Measurements from ENCODE around the gene APOBEC3B. TPM values are rescaled to one million over a fixed set of nuclear protein-coding genes. Genes with fewer than 3 reads are reported as not detected.

APOBEC3B gene
- polyA plus RNA-seq, 1 of the 3 experiments (the other 2 are of a cell fraction) = not detected

DNA sequence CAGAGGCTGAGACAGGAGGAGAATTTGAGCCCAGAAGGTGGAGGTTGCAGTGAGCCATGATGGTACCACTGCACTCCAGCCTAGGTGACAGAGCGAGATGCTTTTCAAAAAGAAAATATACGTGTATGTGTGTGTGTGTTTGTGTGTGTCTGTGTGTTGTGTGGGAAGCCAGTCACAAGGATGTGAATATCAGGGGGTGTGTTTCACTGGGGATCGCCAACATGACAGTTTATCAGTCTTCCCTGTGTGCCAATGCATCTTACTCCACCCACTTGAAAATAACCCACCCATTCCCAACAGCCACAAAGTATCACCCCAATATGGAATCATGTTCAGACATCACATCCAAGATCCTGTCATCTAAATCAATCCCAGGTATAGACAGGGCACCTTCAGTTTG is 10.4 kb upstream of the APOBEC3B start:
- Histone ChIP-seq H3K27me3 (ENCODE audit: insufficient read depth) (no peaks in the 10 kb centered on the region), H3K79me2 (ENCODE audit: insufficient read depth) (no peaks in the 10 kb centered on the region), H4K20me1 (ENCODE audit: insufficient read depth) (no peaks in the 10 kb centered on the region), H3K9ac (no peak overlapping the region), H3K27ac (ENCODE audit: low read depth in 2 of 2, low read length in 1 of 2) (no peak overlapping the region), H3K4me2 (no peak overlapping the region), H2AFZ (ENCODE audit: low read depth) (no peak overlapping the region), H3K36me3 (replicated peaks in 1 of 2; ENCODE audit: control insufficient read depth in 1 of 2, insufficient read depth in 2 of 2, low read length in 1 of 2) (no peaks in the 10 kb centered on the region), H3K9me2 (no peaks in the 10 kb centered on the region), H3K9me3 (no peaks in the 10 kb centered on the region), H3F3A (replicated peaks; ENCODE audit: insufficient read depth) (no peaks in the 10 kb centered on the region), H3K4me1 (ENCODE audit: control insufficient read depth in 1 of 2, insufficient read depth in 2 of 2, low read depth in 1 of 2, low read length in 1 of 2) (no peaks in the 10 kb centered on the region), H3K4me3 (ENCODE audit: low read depth in 2 of 2, low read length in 1 of 2) (no peak overlapping the region)
- WGBS (ENCODE audit: low lambda C conversion rate) = no CpG with 5 or more reads among the region's 3 CpGs
- CTCF ChIA-PET = no interaction called here
- POLR2A ChIA-PET = no interaction called here
- DNase-seq = no peak
- TF ChIP-seq RXRA (IDR thresholded peaks at IDR 0.05; ENCODE audit: borderline replicate concordance, low read depth) (no peak), ELF1 (IDR thresholded peaks at IDR 0.05) (no peak), JUND (IDR thresholded peaks at IDR 0.05) (no peak), POLR2AphosphoS5 (IDR thresholded peaks at IDR 0.05; ENCODE audit: low read depth, low read length) (no peak), FOXM1 (IDR thresholded peaks at IDR 0.05; ENCODE audit: low read depth) (no peak), GATA2 (CRISPR knock-in tag; IDR thresholded peaks at IDR 0.05) (no peak), MAX (IDR thresholded peaks at IDR 0.05; ENCODE audit: low read depth) (no peak), TCF12 (IDR thresholded peaks at IDR 0.05) (no peak), FOSL2 (IDR thresholded peaks at IDR 0.05; ENCODE audit: borderline replicate concordance, low read depth) (no peak), PBX3 (IDR thresholded peaks at IDR 0.05) (no peak), CHD2 (IDR thresholded peaks at IDR 0.05; ENCODE audit: low read length, partially characterized antibody) (no peak), MEF2A (IDR thresholded peaks at IDR 0.05; ENCODE audit: borderline replicate concordance, low read depth) (no peak), MXI1 (IDR thresholded peaks at IDR 0.05; ENCODE audit: low read depth, low read length) (no peak), SIN3A (IDR thresholded peaks at IDR 0.05; ENCODE audit: borderline replicate concordance, low read depth, low read length) (no peak), YY1 (IDR thresholded peaks at IDR 0.05; ENCODE audit: low read depth) (no peak)
- TF ChIP-seq, protein P1, sequence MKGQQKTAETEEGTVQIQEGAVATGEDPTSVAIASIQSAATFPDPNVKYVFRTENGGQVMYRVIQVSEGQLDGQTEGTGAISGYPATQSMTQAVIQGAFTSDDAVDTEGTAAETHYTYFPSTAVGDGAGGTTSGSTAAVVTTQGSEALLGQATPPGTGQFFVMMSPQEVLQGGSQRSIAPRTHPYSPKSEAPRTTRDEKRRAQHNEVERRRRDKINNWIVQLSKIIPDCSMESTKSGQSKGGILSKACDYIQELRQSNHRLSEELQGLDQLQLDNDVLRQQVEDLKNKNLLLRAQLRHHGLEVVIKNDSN (IDR thresholded peaks at IDR 0.05; ENCODE audit: borderline replicate concordance, low read depth) = no peak
- TF ChIP-seq, protein P2, sequence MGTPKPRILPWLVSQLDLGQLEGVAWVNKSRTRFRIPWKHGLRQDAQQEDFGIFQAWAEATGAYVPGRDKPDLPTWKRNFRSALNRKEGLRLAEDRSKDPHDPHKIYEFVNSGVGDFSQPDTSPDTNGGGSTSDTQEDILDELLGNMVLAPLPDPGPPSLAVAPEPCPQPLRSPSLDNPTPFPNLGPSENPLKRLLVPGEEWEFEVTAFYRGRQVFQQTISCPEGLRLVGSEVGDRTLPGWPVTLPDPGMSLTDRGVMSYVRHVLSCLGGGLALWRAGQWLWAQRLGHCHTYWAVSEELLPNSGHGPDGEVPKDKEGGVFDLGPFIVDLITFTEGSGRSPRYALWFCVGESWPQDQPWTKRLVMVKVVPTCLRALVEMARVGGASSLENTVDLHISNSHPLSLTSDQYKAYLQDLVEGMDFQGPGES (IDR thresholded peaks at IDR 0.05; ENCODE audit: low read depth, low read length) = no peak

GRCh38 chr22:38972558-38972957 is 9.6 kb upstream of the APOBEC3B start:
- Histone ChIP-seq H3K9me2 (no peaks in the 10 kb centered on the region), H3K27ac (ENCODE audit: low read depth in 2 of 2, low read length in 1 of 2) (no peak overlapping the region), H3F3A (replicated peaks; ENCODE audit: insufficient read depth) (no peaks in the 10 kb centered on the region), H3K9me3 (no peaks in the 10 kb centered on the region), H3K79me2 (ENCODE audit: insufficient read depth) (no peaks in the 10 kb centered on the region), H2AFZ (ENCODE audit: low read depth) (no peak overlapping the region), H3K36me3 (replicated peaks in 1 of 2; ENCODE audit: control insufficient read depth in 1 of 2, insufficient read depth in 2 of 2, low read length in 1 of 2) (no peaks in the 10 kb centered on the region), H3K4me1 (ENCODE audit: control insufficient read depth in 1 of 2, insufficient read depth in 2 of 2, low read depth in 1 of 2, low read length in 1 of 2) (no peaks in the 10 kb centered on the region), H3K4me2 (no peak overlapping the region), H3K4me3 (ENCODE audit: low read depth in 2 of 2, low read length in 1 of 2) (no peak overlapping the region), H3K9ac (no peak overlapping the region), H3K27me3 (ENCODE audit: insufficient read depth) (no peaks in the 10 kb centered on the region), H4K20me1 (ENCODE audit: insufficient read depth) (no peaks in the 10 kb centered on the region)
- 70% methylated on average over 2 of the region's 5 CpGs for WGBS (ENCODE audit: low lambda C conversion rate)
- POLR2A ChIA-PET = no interaction called here
- no peak for DNase-seq
- CTCF ChIA-PET = no interaction called here
- no peak for TF ChIP-seq NRF1 (IDR thresholded peaks at IDR 0.05; ENCODE audit: low read depth, low read length)
- TF ChIP-seq GATA2 (CRISPR knock-in tag; IDR thresholded peaks at IDR 0.05) = no peak
- TF ChIP-seq, protein P1 (IDR thresholded peaks at IDR 0.05; ENCODE audit: borderline replicate concordance, low read depth) = no peak
- TF ChIP-seq RFX5 (IDR thresholded peaks at IDR 0.05; ENCODE audit: low read length) = no peak
- TF ChIP-seq CHD2 (IDR thresholded peaks at IDR 0.05; ENCODE audit: low read length, partially characterized antibody) = no peak
- TF ChIP-seq, protein P3, sequence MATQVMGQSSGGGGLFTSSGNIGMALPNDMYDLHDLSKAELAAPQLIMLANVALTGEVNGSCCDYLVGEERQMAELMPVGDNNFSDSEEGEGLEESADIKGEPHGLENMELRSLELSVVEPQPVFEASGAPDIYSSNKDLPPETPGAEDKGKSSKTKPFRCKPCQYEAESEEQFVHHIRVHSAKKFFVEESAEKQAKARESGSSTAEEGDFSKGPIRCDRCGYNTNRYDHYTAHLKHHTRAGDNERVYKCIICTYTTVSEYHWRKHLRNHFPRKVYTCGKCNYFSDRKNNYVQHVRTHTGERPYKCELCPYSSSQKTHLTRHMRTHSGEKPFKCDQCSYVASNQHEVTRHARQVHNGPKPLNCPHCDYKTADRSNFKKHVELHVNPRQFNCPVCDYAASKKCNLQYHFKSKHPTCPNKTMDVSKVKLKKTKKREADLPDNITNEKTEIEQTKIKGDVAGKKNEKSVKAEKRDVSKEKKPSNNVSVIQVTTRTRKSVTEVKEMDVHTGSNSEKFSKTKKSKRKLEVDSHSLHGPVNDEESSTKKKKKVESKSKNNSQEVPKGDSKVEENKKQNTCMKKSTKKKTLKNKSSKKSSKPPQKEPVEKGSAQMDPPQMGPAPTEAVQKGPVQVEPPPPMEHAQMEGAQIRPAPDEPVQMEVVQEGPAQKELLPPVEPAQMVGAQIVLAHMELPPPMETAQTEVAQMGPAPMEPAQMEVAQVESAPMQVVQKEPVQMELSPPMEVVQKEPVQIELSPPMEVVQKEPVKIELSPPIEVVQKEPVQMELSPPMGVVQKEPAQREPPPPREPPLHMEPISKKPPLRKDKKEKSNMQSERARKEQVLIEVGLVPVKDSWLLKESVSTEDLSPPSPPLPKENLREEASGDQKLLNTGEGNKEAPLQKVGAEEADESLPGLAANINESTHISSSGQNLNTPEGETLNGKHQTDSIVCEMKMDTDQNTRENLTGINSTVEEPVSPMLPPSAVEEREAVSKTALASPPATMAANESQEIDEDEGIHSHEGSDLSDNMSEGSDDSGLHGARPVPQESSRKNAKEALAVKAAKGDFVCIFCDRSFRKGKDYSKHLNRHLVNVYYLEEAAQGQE (IDR thresholded peaks at IDR 0.05; ENCODE audit: low read depth, low read length) = no peak
- TF ChIP-seq FOXJ3 (CRISPR knock-in tag; IDR thresholded peaks at IDR 0.05) = no peak
- no peak for TF ChIP-seq PBX3 (IDR thresholded peaks at IDR 0.05)
